ENCODE data around the gene ATXN1L.

ATXN1L gene

GRCh38 chr16:71894921-71895678 lies 49.3 kb downstream of the ATXN1L start, which contains the start of gene IST1:
Gene IST1 (plus strand): TSS chr16:71895531. CDS start chr16:71915641, 20,110 bp downstream.
- TF ChIP-seq CTCF (IDR thresholded peaks at IDR 0.05; ENCODE audit: low read depth, low read length), result no peak
- H3K4me3 ChIP-seq (ENCODE audit: low read depth, low read length), result peak within 1 kb of the TSS; percentile 98

- H3K4me3 ChIP-seq (ENCODE audit: low read depth, low read length), result peak overlapping the region; percentile 98
- TF ChIP-seq CTCF (IDR thresholded peaks at IDR 0.05; ENCODE audit: low read depth, low read length), result no peak
Measured at GRCh38 chr16:71895679-71896365, 50.0 kb downstream of the ATXN1L start.

- no peak for TF ChIP-seq CTCF (IDR thresholded peaks at IDR 0.05; ENCODE audit: low read depth, low read length)
- H3K4me3 ChIP-seq (ENCODE audit: low read depth, low read length), result peak overlapping the region; percentile 98
Measured at GRCh38 chr16:71896764-71897368, 51.1 kb downstream of the ATXN1L start.

- no peak overlapping the region for H3K4me3 ChIP-seq (ENCODE audit: low read depth, low read length)
- no peak for TF ChIP-seq CTCF (IDR thresholded peaks at IDR 0.05; ENCODE audit: low read depth, low read length)
Measured at GRCh38 chr16:71899171-71899570, 53.4 kb downstream of the ATXN1L start.

- no peak overlapping the region for H3K4me3 ChIP-seq (ENCODE audit: low read depth, low read length)
- no peak for TF ChIP-seq CTCF (IDR thresholded peaks at IDR 0.05; ENCODE audit: low read depth, low read length)
Measured at GRCh38 chr16:71902656-71903365, 57.0 kb downstream of the ATXN1L start.

- no peak for TF ChIP-seq CTCF (IDR thresholded peaks at IDR 0.05; ENCODE audit: low read depth, low read length)
- no peak overlapping the region for H3K4me3 ChIP-seq (ENCODE audit: low read depth, low read length)
Measured at GRCh38 chr16:71903608-71904007, 57.8 kb downstream of the ATXN1L start.
